ENCODE measurements around the gene CAMKMT.

GRCh38 chr2:44371445-44371844 lies 9.7 kb downstream of the CAMKMT start:
- TF ChIP-seq CTCF (IDR thresholded peaks at IDR 0.05) (no peak), POLR2AphosphoS5 (IDR thresholded peaks at IDR 0.05) (no peak), EP300 (IDR thresholded peaks at IDR 0.05; ENCODE audit: low read depth) (no peak), POLR2A (IDR thresholded peaks at IDR 0.05) (no peak)

Data from transverse colon (tissue), 4 donors.